A172 (cell line): ENCODE data around the gene PIF1. TPM values are rescaled to one million over a fixed set of nuclear protein-coding genes. Genes with fewer than 3 reads are reported as not detected.
"Not testable (repeated sequence)": the region's sequence is repeated elsewhere in the genome, so short reads cannot be mapped to it uniquely, and the experiment has no call there.

Experiments used
- DNase-seq: peaks from one replicate; pipeline ENCODE4 v3.0.0-alpha.2; 2015; ENCODE audit warnings: low spot score
- total RNA-seq: library from RNA; depleted of rRNA; stranded (reverse); fragments of >200 nt; shearing (Covaris generic); gene quantifications from 2 replicates; pipeline ENCODE4 v1.2.3, GENCODE V29; 2014

The PIF1 gene
- total RNA-seq, 1 experiment from 2014 or later, result 11.0 TPM

DNA sequence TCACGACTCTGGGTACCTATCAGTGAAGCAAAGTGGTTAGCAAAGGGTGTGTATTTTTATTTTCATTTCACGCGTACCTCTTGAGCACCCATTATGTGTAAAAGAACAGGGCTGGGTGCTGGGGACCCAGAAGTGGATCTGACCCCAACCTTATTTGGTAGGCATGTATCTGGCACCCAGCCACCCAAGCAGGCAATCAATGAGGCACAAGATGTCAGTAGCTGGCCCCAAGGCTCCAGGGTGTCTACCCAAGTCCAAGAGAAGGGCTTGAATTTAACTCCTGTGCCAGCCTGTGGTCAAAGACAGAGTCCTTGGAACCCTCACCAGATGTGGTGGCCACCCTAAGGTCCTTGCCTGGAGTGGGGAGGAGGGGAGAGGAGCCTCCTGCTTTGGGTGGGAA, 22.0 kb upstream of the PIF1 start:
- no peak for DNase-seq

DNA sequence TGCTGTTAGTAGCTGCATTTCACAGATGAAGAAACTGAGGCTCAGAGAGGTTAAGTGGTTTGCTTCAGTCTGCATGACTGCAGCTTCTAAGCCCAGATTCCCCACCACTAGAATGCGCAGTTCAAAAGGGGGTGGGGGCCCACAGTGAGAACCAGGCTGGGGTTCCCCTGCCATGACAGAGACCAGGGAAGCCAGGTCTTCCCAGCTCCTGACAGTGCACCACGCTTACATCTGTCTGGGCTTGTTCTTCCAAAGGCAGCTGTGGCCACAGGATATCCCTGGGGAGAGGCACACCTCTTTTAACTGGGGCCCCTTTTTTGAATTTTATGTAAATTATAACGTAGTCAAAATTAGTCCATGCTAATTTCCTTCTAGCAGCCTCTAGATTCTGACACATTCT, 21.6 kb upstream of the PIF1 start:
- DNase-seq, result no peak

DNA sequence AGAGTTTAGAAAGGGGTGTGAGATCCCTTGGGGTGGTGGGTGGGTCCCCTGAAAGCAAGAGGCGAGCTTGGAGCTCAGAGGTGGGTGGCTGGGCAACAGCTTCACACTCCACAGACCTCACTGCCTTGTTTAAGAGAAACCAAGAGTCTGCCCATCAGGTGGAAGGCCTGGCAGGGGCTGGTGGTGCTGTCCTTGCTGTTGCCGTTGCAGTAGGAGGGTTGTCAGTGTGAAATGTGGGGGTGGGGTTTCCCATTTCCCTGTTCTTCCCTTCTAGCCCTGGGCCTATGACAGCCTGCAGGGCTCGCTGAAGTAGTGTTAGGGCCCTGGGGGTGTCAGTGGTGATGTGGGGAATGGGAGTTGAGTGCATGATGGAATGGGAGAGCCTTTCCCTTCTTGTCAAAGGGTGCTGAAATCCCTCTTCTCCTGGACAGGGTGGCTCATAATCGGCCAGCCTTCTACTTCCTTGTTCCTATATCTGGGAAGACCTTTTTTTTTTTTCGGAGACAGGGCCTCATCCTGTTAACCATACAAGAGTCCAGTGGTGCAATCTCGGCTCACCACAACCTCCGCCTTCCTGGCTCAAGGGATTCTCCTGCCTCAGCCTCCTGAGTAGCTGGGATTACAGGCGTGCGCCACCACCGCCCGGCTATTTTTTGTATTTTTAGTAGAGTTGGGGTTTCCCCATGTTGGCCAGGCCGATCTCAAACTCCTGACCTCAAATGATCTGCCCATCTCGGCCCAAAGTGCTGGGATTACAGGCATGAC, 20.6 kb upstream of the PIF1 start:
- no peak for DNase-seq

DNA sequence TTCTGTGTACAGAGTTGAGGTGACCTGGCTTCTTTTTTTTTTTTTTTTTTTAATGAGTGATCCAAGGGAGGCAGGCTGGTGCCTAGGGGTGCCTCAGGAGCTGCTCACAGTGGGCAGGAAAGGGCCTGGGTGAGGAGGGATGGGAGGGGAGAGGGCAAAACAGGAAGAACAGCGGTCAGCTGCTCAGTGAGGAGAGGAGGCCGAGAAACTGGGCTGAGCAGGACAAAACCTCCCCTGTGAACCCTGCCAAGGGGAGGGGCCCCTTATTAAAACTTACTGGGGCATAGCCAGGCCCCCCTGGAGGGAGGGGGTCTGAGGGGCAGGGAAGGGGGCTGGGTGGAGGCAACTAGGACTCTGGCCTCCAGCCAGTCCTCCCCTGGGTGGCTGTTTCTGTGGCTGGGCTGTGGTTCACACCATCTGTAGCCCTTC, 19.8 kb upstream of the PIF1 start:
- no peak for DNase-seq

DNA sequence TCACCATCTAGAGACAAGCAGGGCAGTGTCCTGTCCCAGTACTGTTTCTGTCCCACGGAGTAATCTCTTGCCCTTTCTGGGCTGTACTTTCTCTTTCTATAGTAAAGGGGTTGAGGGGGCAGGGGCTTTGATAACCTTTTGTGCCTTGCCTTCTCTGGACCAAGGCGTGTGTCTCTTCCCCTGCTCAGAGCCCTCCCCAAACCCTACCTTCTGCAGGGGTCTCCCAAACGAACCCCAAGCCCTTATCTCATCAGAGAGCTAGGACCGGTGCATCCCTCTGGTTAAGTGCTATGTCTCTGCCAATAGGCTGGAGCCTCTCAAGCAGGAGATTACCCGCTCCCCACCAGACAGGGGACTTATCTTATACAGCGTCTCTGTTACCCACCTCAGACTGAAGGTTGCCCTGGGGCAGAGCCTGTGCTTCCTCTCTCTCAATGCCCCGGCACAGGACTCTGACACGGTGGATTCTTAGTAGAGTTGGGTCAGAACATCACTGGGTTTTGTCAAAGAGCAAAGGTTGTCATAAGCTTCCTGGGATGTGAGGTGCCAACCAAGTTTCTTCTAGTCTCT, 19.2 kb upstream of the PIF1 start:
- DNase-seq, result no peak

DNA sequence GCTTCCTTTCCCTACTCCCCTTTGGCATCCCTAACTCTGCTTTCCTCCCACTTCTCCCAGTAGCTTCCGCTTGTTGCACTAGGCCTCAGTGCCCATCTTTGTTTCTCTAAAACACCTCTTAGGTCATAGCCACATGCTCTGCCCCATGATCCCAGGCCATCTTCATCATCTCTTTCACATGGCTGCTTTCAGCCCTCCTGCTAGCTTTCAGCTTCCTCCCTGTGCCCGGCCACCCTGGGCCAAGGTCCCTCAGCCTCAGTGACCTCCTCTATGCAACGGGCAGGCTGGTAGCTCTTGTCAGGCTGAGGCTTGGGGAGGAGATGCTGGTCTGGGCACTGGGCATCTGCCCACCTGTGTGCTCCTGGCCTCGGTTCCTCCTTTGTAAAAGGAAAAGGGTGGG, 18.5 kb upstream of the PIF1 start:
- no peak for DNase-seq

DNA sequence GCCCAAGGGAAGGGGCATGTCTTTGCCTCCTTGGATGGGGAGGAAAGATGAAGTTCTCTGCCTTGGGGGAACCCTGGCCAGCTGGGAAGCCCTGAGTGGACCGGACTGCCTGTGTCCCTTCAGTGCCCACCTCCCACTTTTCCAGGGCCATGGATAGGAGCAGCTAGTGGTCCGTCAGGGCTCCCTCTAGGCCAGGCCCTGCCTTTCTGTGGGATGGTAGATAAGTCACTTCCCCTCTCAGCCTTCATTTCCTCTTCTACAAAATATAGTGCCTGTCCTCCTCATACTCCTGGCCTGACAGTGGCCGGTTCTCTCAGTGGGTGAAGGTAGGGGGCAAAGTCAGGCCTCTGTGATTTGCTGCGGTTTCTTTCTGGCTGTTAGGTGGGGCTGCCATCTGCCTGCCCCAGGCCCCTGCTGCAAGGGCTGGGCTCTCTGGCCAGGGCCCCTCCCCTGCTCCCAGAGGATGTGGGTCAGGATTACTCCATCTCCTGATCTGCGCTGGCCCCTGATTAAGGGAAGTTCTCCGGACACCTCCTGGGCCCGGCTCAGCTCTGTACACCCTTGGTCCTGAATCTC, 17.6 kb upstream of the PIF1 start:
- peak; percentile 54 for DNase-seq

DNA sequence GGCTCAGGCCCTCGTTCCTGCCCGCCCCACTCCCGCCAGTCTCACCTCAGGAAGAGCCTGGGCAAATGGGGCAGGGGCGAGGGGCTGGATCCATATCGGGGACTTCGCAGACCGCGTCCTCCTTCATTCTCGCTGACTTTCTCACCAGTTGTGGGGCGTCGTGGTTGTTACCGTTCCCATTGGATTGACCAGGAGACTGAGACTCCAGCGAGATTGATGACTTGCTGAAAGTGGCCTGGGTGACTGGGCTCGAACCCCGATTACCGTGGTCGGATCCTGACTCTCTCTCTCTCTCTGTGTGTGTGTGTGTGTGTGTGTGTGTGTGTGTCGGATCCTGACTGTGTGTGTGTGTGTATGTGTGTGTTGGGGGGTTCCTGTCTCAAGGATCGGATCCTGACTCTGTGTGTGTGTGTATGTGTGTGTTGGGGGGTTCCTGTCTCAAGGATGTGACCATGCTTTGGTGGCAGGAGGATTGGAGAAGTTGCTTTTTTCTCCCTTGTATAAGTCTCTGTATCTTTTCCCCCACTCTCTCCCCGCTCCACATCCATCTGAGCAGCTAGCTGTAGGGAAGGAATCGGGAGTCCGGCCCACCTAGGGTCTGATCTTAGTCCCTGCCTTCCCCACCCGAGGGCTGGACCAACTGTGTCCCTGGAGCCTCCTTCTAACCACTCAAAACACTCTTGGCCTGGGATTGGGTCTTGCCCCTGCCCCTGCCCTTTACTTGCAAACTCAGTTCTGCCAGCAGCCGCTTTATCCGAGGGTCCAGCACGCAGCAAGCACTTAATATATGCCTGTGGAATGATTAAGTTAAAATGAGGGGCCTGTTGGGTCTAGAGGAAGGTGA, 16.9 kb upstream of the PIF1 start:
- DNase-seq, result no peak

DNA sequence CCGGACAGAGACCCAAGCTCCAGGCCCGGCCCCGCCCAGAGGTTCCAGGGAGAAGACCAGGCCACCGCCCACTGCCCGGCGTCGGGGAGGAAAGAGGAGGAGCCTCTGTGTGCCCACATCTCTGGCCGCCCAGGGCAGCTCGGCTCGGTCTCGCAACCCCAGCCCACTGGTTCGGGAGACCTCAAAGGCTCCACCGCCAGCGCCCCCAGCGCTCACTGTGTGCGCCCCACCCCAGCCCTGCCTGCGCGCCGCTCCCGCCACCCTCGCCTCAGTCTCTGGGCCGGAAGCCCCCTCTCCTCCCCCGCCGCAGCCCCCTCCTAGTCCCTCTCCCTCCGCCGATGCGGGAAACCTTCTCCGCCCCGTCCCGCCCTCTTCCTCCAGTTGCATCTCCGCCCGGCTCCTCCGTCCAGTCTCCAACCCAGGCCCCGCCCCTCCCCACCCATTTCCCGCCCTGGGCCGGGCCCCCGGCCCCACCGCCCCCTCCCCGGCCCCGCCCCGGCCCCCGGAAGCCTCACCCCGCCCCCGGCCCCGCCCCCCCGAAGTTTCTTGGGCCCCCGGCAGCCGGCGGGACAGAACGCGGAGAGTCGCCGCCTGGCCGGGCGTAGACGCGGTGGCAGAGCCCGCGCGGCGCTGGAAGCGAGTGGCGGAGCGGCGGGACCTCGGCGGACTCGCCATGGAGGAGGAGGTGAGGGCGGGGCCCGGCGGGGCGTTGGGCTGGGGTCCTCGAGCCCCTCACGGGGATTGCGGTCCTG, 16.1 kb upstream of the PIF1 start, which contains the start of gene PLEKHO2:
PLEKHO2 (plus strand) TSS at position 572 of the 752 bp plus-strand sequence; CDS start at position 674, 102 bp downstream.
- DNase-seq, result peak; percentile 88

DNA sequence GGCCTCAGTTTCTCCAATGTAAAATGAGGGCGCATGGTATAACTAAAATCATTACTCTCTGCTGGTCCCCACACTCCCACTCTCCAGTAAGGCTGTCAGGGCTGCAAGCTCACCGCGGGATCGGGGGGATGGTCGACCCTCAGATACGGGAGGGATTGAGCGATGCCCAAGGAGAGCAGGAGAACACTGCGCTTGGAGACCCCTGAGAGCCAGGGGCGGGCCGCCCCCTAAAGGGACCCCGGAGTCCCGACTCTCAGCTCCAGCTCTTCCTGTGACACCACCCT, 15.6 kb upstream of the PIF1 start:
- no peak for DNase-seq

DNA sequence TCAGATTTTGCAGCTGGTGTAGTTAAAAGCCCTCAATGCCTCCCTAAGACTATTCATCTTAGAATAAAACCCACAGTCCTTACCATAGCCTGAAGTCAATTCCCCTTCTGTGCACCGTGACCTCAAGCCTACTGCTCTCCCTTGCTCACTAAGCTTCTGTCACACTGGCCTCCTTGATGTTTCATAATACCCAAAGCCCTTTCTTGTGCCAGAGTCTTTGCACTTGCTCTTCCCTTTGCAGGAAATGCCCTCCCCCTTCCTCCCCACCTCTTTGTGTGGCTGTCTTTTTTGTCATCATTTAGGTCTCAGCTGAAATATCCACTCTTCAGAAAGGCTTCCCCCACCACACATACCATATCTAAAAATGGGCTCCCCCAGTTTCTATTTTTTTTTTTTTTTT, 12.1 kb upstream of the PIF1 start:
- DNase-seq, result no peak

DNA sequence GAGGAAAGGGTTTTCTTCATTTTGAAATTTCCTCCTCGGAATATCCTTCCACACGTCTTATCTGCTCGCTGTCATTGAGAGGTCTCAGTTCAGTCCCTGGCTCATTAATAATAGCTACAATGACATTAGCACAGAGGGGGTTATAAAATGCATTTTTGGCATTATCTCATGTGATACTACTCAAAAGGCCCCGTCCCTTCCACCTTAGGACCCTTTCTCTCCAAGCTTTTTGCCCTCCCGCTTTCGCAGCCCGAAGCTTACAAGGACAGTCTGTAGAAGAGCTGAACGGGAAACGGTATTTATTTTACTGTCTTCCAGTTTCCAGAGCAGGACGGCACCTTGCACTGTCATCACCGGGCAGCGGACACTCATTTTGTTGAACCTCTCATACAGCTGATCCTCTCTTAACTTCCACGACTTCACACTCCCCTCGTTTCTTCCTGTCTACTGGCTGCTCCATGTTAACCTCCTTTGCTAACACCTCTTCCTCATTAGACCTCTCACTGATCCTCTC, 10.6 kb upstream of the PIF1 start:
- DNase-seq, result no peak

DNA sequence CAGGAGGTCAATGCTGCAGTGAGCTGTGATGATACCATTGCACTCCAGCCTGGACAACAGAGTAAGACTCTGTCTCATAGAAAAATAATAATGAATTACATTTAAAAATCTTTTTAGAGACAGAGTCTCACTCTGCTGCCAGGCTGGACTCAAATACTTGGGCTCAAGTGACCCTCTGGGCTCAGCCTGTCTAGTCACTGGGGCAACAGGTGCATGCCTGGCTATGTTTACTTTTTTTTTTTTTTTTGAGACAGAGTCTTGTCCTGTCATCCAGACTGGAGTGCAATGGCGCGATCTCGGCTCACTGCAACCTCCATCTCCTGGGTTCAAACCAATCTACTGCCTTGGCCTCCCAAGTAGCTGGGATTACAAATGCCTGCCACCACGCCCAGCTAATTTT, 8.2 kb upstream of the PIF1 start:
- DNase-seq, result no peak

DNA sequence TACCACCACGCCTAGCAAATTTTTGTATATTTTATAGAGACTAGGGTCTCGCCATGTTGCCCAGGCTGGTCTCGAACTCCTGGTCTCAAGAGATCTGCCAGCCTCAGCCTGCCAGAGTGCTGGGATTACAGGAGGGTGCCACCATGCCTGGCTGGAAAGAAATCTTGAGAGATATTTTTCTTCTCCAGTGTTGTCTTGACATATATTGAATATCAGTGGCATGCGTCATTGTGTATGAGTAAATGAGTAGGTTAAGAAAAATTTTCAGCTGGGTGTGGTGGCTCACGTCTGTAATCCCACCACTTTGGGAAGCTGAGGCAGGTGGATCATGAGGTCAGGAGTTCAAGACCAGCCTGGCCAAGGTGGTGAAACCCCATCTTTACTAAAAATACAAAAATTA, 3.5 kb upstream of the PIF1 start:
- DNase-seq, result peak; percentile 39

DNA sequence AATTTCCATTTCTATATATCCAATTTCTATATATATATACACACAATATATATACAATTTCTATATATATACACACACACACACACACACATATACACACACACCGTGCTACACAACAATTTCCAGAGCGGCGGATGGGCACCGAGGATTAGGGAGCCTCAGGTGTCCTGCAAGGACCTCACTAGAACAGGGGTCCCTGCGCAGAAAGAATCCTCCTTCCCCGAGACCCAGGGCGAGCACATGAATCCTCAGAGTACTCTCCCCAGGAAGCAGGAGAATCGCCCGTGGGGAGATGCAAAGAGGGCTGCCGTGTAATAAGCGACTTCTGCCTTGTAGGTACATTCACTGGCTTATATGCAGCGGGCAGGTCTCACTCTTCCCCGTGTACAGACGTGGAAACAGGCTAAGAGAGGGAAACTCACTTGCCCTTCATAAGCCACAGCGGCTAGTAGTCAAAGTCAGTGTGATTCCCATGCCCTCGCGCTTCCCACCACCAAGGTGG, 467 bp downstream of the PIF1 start:
- DNase-seq, result no peak

DNA sequence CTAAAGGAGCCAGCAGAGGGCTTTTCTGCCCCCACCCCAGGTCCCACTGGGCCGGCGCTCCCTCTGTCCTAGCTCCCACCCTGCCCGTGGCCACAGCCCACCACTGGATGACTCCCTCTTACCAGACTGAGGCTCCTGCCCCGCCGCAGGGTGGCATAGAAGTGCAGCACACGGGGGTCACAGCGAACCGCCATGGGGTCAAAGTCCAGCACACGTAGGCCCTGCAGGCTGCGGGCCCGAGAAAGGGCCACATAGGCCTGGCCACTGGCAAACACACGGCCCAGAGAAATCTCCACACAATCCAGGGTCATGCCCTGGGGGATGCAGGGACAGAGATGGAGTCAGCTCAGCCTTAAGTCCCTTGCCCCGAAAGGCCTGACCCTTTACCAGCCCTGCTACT, 9.0 kb downstream of the PIF1 start:
- DNase-seq, result no peak

DNA sequence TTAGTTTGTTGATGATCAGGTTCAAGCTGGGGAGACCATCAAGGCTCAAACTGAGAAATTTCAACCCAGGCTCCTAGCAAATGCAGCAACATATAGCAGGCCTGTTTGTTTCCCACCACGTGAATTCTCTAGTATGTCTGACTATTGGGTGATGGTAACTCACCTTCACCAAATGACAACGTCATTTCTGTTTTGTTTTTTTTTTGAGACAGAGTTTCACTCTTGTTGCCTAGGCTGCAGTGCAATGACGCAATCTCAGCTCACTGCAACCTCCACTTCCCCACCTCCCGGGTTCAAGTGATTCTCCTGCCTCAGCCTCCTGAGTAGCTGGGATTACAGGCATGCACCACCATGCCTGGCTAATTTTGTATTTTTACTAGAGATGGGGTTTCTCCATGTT, 10.5 kb downstream of the PIF1 start:
- DNase-seq, result not testable (repeated sequence)

DNA sequence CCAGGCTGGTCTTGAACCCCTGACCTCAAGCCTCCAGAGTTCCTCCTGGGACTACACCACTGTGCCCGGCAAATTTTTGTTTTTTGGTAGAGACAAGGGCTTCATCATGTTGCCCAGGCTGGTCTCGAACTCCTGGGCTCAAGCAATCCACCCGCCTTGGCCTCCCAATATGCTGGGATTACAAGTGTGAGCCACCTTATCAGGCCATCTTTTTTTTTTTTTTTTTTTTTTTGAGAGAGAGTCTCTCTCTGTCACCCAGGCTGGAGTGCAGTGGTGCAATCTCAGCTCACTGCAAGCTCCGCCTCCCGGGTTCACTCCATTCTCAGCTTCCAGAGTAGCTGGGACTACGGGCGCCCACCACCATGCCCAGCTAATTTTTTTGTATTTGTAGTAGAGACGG, 11.2 kb downstream of the PIF1 start:
- not testable (repeated sequence) for DNase-seq

DNA sequence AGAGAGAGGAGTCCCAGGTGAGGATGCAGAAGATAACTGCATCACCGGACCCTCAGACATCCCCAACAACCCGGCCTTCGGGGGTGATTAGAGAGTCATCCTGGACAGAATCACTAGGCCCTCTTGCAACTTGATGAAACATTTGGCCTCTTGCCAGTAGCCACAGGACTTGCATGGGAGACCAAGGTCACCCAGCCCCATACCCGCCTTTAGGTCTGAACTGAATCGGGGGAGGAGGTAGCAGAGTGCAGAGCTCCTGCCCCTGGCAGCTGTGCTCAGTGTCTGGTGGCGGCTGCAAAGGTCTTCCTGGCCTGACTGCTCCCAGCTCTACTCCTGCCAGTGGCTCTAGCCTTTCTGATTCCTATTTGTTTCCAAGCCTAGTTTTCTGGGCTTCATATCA, 12.4 kb downstream of the PIF1 start:
- no peak for DNase-seq

DNA sequence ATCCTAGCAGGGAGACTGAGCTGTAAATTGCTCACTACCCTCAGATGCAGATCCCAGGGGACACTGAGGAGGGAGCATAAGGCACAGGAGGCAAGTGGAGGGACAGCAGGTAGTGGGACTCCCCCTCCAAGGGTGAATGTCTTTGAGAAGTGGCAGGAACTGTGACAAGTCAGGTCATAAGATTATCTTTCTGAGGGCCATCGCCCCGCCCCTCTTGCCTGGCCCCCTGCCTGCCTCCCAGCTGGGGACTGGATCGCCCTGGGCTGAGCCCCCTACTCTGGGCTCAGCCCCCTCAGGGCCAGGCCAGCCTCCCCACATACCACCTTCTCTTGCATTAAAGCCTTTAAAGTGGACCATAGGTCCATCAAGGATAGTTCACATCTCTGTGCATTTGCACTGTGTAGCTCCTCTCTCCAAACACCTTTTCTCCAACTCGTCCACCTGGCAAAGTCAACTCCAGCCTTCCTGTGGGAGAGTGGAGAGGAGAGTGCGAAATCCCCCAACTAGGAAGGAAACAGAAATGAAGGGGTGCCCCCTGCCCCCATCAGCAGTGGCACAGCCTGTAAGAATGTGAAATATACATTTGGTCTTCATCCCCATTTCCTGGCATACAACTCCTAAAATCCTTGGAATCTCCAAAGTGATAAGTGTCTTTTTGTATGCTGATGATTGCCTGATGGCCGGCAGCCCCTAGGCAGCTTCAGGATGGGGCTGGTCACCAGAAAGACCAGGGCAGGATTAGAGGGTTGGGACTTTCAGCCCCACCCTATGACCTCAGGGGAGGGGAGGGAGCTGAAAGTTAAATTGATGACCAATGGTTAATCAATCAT, 14.7 kb downstream of the PIF1 start:
- DNase-seq, result no peak
